Right atrium auricular region (tissue), 2 donors: ENCODE measurements around the gene PTX3. TPM values are rescaled to one million over a fixed set of nuclear protein-coding genes. Genes with fewer than 3 reads are reported as not detected.

Experiments
- DNase-seq: peaks from one replicate; pipeline ENCODE4 v3.0.0-alpha.2; 2019; ENCODE audit warnings: low spot score
- H3K27ac ChIP-seq, 2 donors: fragments of 200-600 bp; sonication (generic); 1 replicate in 1 of 2; 2 replicates in 1 of 2; pipeline ENCODE4 v1.5.1; 2016 to 2019
- H3K27me3 ChIP-seq, 2 donors: fragments of 200-600 bp; sonication (generic); one replicate each; pipeline versions ENCODE4 v1.5.1 to v1.6.0; 2017 to 2019
- H3K36me3 ChIP-seq: fragments of 200-600 bp; sonication (generic); one replicate; pipeline ENCODE4 v1.5.1; 2016
- H3K4me1 ChIP-seq, 2 donors: fragments of 200-600 bp; sonication (generic); one replicate each; pipeline versions ENCODE4 v1.5.1 to v1.6.0; 2017 to 2019
- H3K4me3 ChIP-seq, 2 donors: fragments of 200-600 bp; sonication (generic); 1 replicate in 1 of 2; 2 replicates in 1 of 2; pipeline ENCODE4 v1.5.1; 2017 to 2019; ENCODE audit warnings: mild to moderate bottlenecking in 1 of 2, moderate library complexity in 1 of 2
- H3K9me3 ChIP-seq, 2 donors: fragments of 200-600 bp; sonication (generic); one replicate each; pipeline ENCODE4 v1.5.1; 2019
- total RNA-seq, 2 donors: library from RNA; depleted of rRNA; stranded (reverse); fragments of >200 nt; gene quantifications; one replicate each; pipeline ENCODE4 v1.1.0, GENCODE V29; 2016
- TF ChIP-seq, protein P1 (sequence below), 2 donors: fragments of 200-600 bp; sonication (generic); IDR thresholded peaks; one replicate each; pipeline ENCODE4 v1.5.1; 2019; ENCODE audit warnings: antibody characterized with exemption in 2 of 2

The PTX3 gene
- total RNA-seq, 2 donors from 2014 or later, result 0.59 to 2.6 TPM

DNA sequence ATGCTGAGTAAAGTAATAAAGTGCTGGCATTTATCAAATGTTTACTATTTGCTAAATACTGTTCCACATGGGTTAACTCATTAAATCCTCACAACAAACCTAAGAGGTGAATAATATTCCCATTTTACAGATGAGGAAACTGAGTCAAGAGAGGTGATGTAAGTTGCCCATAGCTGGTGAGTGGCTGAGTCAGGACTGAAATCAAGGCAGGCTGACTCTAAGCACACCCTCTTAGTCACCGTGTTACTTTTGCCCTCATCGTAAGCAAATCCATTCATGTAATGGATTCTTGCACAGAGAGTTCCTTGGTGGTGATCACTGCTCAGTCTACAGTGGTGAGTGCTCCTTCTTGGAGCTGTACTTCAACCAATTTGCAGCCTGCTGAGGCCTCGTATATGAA lies 28.9 kb upstream of the PTX3 start:
- TF ChIP-seq, protein P1, sequence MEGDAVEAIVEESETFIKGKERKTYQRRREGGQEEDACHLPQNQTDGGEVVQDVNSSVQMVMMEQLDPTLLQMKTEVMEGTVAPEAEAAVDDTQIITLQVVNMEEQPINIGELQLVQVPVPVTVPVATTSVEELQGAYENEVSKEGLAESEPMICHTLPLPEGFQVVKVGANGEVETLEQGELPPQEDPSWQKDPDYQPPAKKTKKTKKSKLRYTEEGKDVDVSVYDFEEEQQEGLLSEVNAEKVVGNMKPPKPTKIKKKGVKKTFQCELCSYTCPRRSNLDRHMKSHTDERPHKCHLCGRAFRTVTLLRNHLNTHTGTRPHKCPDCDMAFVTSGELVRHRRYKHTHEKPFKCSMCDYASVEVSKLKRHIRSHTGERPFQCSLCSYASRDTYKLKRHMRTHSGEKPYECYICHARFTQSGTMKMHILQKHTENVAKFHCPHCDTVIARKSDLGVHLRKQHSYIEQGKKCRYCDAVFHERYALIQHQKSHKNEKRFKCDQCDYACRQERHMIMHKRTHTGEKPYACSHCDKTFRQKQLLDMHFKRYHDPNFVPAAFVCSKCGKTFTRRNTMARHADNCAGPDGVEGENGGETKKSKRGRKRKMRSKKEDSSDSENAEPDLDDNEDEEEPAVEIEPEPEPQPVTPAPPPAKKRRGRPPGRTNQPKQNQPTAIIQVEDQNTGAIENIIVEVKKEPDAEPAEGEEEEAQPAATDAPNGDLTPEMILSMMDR (IDR thresholded peaks at IDR 0.05), result no peak
- Histone ChIP-seq H3K9me3 (no peaks in the 10 kb centered on the region), H3K36me3 (no peaks in the 10 kb centered on the region), H3K4me3 (no peak overlapping the region), H3K27ac (no peak overlapping the region), H3K27me3 (no peaks in the 10 kb centered on the region), H3K4me1 (no peaks in the 10 kb centered on the region)
- no peak for DNase-seq

DNA sequence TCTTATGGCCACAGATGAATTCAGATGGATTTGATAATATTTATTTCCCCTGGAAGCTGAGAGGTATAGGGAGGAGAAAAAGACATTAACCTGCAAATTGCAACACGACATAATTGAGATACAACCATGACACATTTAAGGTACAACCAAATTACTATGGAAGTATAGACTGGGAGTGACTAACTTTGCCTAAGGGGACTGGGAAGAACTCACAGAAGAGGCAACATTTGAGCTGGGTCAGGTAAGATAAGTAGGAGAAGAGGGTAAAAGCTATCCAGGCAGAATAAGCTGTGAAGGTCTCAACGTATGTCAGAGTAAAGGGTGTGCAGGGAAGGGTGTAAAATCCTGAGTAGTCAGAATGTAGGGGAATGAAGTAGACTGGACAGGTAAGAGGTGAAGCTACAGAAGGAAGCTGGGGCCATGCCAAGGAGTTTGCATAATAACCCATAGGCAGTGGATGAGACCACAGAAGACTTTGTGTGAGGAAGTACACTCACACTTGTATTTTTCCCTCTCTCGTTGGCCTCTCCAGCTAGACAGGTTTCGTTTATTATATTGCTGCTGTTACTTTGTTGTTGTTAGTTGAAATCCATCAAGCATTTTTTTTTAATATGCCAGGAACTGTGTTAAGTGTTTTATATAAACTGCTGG lies 28.0 kb upstream of the PTX3 start:
- H3K27ac ChIP-seq, result no peak overlapping the region
- H3K9me3 ChIP-seq, result no peaks in the 10 kb centered on the region
- TF ChIP-seq, protein P1 (IDR thresholded peaks at IDR 0.05), result no peak

DNA sequence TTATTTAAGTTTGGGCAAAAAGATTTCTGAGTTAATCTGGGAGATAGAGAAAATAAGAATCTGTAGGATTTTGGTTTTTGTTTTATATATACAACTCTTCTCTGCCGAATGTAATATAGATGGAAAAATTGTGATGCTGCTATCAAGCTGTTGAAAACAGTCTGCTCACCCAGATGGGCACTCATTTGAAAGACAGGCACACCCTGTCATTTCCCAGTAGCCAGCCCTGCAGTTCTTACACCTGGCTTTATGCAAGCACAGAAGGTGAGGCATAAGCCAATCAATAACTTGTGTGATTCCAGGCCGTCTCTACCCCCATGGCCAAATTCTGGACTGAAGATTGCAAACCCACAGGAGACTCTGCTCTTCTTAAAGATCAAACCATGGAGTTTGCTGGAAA lies 27.1 kb upstream of the PTX3 start:
- DNase-seq, result no peak
- Histone ChIP-seq H3K36me3 (no peaks in the 10 kb centered on the region), H3K4me1 (no peaks in the 10 kb centered on the region), H3K4me3 (no peak overlapping the region), H3K27ac (no peak overlapping the region), H3K27me3 (no peaks in the 10 kb centered on the region), H3K9me3 (no peaks in the 10 kb centered on the region)
- TF ChIP-seq, protein P1 (IDR thresholded peaks at IDR 0.05), result no peak

More for the DNA sequence above, 28.0 kb upstream of the PTX3 start:
- Histone ChIP-seq H3K4me3 (no peak overlapping the region), H3K27me3 (no peaks in the 10 kb centered on the region), H3K36me3 (no peaks in the 10 kb centered on the region), H3K4me1 (no peaks in the 10 kb centered on the region)
- no peak for DNase-seq

DNA sequence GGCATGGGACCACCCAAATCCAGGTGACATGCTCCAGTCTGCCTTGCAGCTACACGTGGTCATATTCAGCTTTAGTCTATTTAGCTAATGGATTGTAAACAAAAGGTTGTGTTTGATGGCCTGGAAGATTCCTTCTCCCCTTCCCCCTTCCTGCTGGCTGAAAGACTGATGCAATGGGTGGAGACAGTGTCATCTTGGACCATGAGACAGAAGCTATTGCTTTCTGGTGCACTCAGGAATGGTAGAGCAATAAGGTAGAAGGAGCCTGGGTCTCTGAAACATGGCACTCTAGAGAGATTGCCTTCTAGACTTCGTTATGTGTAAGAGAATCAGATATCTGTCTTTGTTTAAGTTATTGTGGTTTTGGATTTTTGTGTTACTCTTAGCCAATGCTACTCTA lies 25.7 kb upstream of the PTX3 start:
- Histone ChIP-seq H3K36me3 (no peaks in the 10 kb centered on the region), H3K27me3 (no peaks in the 10 kb centered on the region), H3K4me3 (no peak overlapping the region), H3K4me1 (no peaks in the 10 kb centered on the region), H3K9me3 (no peaks in the 10 kb centered on the region), H3K27ac (no peak overlapping the region)
- DNase-seq, result no peak
- TF ChIP-seq, protein P1 (IDR thresholded peaks at IDR 0.05), result no peak

DNA sequence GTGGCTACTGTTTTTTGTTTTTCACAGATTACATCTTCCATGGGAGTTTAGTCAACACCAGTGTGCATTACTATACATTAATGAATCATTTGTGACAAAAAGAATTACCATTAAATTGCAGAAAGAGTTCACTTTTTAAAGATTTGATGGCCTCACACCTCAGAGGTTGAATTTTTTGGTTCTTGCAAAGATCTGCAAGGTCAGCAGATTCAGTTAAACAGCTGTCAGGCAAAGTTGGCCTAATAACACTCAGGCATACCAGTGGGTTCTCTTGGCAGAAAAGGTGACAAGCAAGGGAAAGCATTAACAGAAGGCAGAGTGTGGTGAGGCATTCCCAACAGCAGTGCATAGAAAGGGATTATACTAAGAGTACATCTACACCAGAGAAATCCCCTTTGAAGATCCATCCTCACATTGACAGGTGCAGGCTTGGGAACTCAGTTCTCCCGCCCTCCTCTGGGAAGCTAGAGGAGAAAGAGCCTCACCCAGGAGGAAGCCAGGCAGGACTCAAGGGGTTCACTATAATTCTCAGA lies 24.3 kb upstream of the PTX3 start:
- TF ChIP-seq, protein P1 (IDR thresholded peaks at IDR 0.05), result no peak
- H3K9me3 ChIP-seq, result no peaks in the 10 kb centered on the region
- no peak overlapping the region for H3K4me3 ChIP-seq
- H3K27ac ChIP-seq, result no peak overlapping the region
- H3K27me3 ChIP-seq, result no peaks in the 10 kb centered on the region
- no peak for DNase-seq
- H3K4me1 ChIP-seq, result no peaks in the 10 kb centered on the region
- H3K36me3 ChIP-seq, result no peaks in the 10 kb centered on the region

DNA sequence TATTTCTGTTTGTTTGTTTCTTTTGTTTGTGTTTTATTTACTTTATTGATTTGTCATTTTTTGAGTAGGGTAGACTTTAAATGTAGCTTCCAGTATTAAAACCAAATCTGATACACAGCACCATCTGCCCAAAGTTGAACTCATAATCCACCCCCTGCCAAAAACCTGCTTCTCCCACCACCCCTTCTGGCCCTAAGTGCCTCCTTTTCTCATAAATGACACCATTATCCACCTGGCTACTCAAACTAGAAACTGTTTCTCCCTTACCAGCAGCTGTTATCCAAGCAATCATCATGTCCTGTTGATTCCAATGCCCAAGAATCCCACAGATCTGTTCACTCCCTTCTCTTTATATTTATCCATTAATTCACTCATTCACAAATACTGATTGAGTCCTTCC lies 21.8 kb upstream of the PTX3 start:
- DNase-seq, result no peak
- Histone ChIP-seq H3K9me3 (no peaks in the 10 kb centered on the region), H3K4me1 (no peaks in the 10 kb centered on the region), H3K27me3 (no peaks in the 10 kb centered on the region), H3K4me3 (no peak overlapping the region), H3K27ac (no peak overlapping the region), H3K36me3 (no peaks in the 10 kb centered on the region)
- TF ChIP-seq, protein P1 (IDR thresholded peaks at IDR 0.05), result no peak
